Measurements from ENCODE around the gene LNX2. TPM values are rescaled to one million over a fixed set of nuclear protein-coding genes. Genes with fewer than 3 reads are reported as not detected.

Gene LNX2
- polyA plus RNA-seq, 1 donor (not counting 4 experiments of a cell fraction or from before 2014, with no cell fraction given) = 17.0 TPM

DNA sequence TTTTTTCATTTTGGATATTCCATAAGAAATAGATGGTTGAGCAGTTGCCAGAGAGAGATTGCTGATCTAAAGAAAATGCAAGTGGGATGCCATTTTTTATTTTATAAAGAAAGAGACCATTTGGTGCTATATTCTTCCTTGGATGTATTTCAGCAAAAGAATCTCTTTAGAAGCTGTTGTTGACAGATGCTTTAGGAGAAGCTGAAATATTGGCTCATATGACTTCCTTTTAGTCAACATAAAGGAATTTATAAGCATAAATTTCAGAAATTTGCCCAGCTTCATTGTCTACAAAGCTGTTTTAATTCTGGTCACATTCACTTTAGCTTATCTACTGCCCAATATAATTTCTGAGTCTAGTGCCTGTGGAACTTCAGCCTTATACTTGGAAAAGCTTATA, 38.2 kb upstream of the LNX2 start:
- dilution Hi-C loops (cut with MboI; ENCODE audit: extremely low pct_ligation_motif_present, low sequenced_read_pairs) = no loop called here
- Histone ChIP-seq H3K4me2 (ENCODE audit: control insufficient read depth, extremely low read depth, insufficient read depth, low read depth, low read length) (peak overlapping the region; percentile 4), H3K9me3 (ENCODE audit: control insufficient read depth, low read depth, low read length) (no peaks in the 10 kb centered on the region), H4K20me1 (ENCODE audit: control insufficient read depth, extremely low read depth, insufficient read depth, low read length) (no peaks in the 10 kb centered on the region), H3K79me2 (ENCODE audit: control insufficient read depth, insufficient read depth, low read length) (peaks cover 4% of the 10 kb centered on the region), H2AFZ (ENCODE audit: control insufficient read depth, low read length) (no peak overlapping the region), H3K9me1 (ENCODE audit: control insufficient read depth, extremely low read depth, insufficient read depth, low read length) (no peaks in the 10 kb centered on the region), H3K4me3 (ENCODE audit: control insufficient read depth in 2 of 3, extremely low read depth in 1 of 3, insufficient read depth in 2 of 3, low read depth in 1 of 3, low read length in 3 of 3) (no peak overlapping the region), H3K9ac (ENCODE audit: control insufficient read depth, extremely low read depth, insufficient read depth, low read length) (no peak overlapping the region), H3K4me1 (ENCODE audit: control insufficient read depth, extremely low read depth, insufficient read depth, low read length) (peaks cover 28% of the 10 kb centered on the region), H3K27me3 (ENCODE audit: control insufficient read depth, extremely low read depth, insufficient read depth, low read length) (no peaks in the 10 kb centered on the region), H3K27ac (ENCODE audit: control insufficient read depth, insufficient read depth, low read length) (no peak overlapping the region), H3K36me3 (ENCODE audit: control insufficient read depth in 2 of 2, extremely low read depth in 1 of 2, insufficient read depth in 2 of 2, low read length in 2 of 2) (peaks cover 0 to 2% of the 10 kb centered on the region in 2 experiments)
- DNase-seq (ENCODE audit: low read depth, low spot score) (no peak), FAIRE-seq (no peak)
- TF ChIP-seq EZH2 (IDR thresholded peaks at IDR 0.05; ENCODE audit: low read length) = no peak
- TF ChIP-seq, protein P1, sequence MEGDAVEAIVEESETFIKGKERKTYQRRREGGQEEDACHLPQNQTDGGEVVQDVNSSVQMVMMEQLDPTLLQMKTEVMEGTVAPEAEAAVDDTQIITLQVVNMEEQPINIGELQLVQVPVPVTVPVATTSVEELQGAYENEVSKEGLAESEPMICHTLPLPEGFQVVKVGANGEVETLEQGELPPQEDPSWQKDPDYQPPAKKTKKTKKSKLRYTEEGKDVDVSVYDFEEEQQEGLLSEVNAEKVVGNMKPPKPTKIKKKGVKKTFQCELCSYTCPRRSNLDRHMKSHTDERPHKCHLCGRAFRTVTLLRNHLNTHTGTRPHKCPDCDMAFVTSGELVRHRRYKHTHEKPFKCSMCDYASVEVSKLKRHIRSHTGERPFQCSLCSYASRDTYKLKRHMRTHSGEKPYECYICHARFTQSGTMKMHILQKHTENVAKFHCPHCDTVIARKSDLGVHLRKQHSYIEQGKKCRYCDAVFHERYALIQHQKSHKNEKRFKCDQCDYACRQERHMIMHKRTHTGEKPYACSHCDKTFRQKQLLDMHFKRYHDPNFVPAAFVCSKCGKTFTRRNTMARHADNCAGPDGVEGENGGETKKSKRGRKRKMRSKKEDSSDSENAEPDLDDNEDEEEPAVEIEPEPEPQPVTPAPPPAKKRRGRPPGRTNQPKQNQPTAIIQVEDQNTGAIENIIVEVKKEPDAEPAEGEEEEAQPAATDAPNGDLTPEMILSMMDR (optimal IDR thresholded peaks at IDR 0.05 in 1 of 3, IDR thresholded peaks at IDR 0.05 in 1 of 3, conservative IDR thresholded peaks at IDR 0.05 in 1 of 3; ENCODE audit: extremely low read depth in 1 of 3, insufficient read depth in 2 of 3, low read length in 3 of 3) = no peak

DNA sequence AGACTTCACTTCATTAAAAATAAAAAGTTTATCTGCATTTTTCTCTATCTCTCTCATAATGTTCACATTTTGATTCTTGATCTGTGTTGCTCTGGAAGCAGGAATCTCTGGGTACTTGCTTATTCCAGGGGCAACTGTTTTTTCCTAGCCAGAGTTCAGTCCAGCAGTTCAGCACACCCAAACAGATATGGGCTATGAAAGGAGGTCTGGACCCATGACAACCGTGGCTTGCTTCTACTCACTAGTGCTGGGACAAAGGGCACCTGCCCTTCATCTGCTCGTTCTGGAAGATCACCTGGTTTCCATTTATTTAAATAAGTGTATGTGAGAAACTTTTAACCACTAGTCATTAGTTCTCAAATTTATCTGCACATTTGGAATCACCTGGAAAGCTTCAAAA, 37.4 kb upstream of the LNX2 start:
- Histone ChIP-seq H3K9me3 (ENCODE audit: control insufficient read depth, low read depth, low read length) (no peaks in the 10 kb centered on the region), H3K36me3 (ENCODE audit: control insufficient read depth in 2 of 2, extremely low read depth in 1 of 2, insufficient read depth in 2 of 2, low read length in 2 of 2) (peaks cover 0 to 2% of the 10 kb centered on the region in 2 experiments), H3K4me3 (ENCODE audit: control insufficient read depth in 2 of 3, extremely low read depth in 1 of 3, insufficient read depth in 2 of 3, low read depth in 1 of 3, low read length in 3 of 3) (no peak overlapping the region), H2AFZ (ENCODE audit: control insufficient read depth, low read length) (no peak overlapping the region), H3K9me1 (ENCODE audit: control insufficient read depth, extremely low read depth, insufficient read depth, low read length) (no peaks in the 10 kb centered on the region), H3K27me3 (ENCODE audit: control insufficient read depth, extremely low read depth, insufficient read depth, low read length) (no peaks in the 10 kb centered on the region), H3K4me2 (ENCODE audit: control insufficient read depth, extremely low read depth, insufficient read depth, low read depth, low read length) (no peak overlapping the region), H3K9ac (ENCODE audit: control insufficient read depth, extremely low read depth, insufficient read depth, low read length) (no peak overlapping the region), H3K4me1 (ENCODE audit: control insufficient read depth, extremely low read depth, insufficient read depth, low read length) (peaks cover 20% of the 10 kb centered on the region), H3K79me2 (ENCODE audit: control insufficient read depth, insufficient read depth, low read length) (peaks cover 4% of the 10 kb centered on the region), H3K27ac (ENCODE audit: control insufficient read depth, insufficient read depth, low read length) (no peak overlapping the region), H4K20me1 (ENCODE audit: control insufficient read depth, extremely low read depth, insufficient read depth, low read length) (no peaks in the 10 kb centered on the region)
- FAIRE-seq (no peak), DNase-seq (ENCODE audit: low read depth, low spot score) (no peak)
- TF ChIP-seq, protein P1 (optimal IDR thresholded peaks at IDR 0.05 in 1 of 3, IDR thresholded peaks at IDR 0.05 in 1 of 3, conservative IDR thresholded peaks at IDR 0.05 in 1 of 3; ENCODE audit: extremely low read depth in 1 of 3, insufficient read depth in 2 of 3, low read length in 3 of 3) = no peak
- TF ChIP-seq EZH2 (IDR thresholded peaks at IDR 0.05; ENCODE audit: low read length) = no peak
- dilution Hi-C loops (cut with MboI; ENCODE audit: extremely low pct_ligation_motif_present, low sequenced_read_pairs) = no loop called here
